Posterior cingulate gyrus (tissue), 11 donors: ENCODE measurements around the gene MAP3K1.
A peak's percentile ranks its signal among the peaks of the same experiment; 100 is the strongest.
"Not testable (repeated sequence)": the region's sequence is repeated elsewhere in the genome, so short reads cannot be mapped to it uniquely, and the experiment has no call there.

ENCODE experiments used
- DNase-seq, 10 donors: peaks; one replicate each; pipeline versions ENCODE4 v3.0.0 to v3.0.0-alpha.2; 2020 to 2021; ENCODE audit warnings: mixed read lengths in 3 of 10
- intact Hi-C: fragments of 100-400 bp; cut with DNase I; formaldehyde crosslinking; loops from one replicate; pipeline ENCODE4 v1.15.1; 2023

MAP3K1 gene

DNA sequence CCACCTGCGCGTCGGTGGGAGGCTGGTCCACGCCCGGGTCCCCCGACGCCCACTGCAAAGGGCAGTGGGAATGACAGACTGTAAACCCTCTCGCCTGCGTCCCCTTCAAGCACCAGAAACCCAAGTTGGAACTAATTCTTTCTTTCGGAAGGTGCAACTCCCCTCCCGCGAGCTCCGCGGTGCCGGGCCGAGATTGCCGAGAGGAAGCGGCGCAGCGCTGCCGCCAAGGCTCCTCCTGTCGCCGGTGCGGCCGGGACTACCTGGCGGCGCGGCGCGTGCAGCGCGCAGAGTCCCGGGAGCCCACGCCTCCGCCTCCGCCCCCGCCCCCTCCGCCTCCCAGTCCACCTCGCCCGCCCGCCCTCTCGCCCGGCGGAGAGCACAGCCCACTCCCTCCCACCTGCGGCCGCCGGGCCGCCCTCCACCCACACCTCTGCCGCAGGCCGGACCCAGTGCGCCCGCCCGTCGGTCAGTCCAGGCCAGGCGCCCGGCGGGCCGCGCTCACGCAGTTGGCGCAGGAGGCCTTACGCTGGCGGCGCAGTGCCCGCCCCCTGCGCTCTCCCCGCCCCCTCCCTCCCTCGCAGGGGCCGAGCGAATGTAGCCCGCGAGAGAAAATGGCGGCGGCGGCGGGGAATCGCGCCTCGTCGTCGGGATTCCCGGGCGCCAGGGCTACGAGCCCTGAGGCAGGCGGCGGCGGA lies at the start of gene MAP3K1:
MAP3K1 (plus strand) TSS at position 587 of the 695 bp plus-strand sequence; CDS start at position 612, 25 bp downstream.
- DNase-seq = peak; percentile 58 to 96 (median 73)
- intact Hi-C loops = loop anchor here (10.0 kb wide), 1 partner anchor 360 kb away; the partner anchor contains the start of gene GPBP1

DNA sequence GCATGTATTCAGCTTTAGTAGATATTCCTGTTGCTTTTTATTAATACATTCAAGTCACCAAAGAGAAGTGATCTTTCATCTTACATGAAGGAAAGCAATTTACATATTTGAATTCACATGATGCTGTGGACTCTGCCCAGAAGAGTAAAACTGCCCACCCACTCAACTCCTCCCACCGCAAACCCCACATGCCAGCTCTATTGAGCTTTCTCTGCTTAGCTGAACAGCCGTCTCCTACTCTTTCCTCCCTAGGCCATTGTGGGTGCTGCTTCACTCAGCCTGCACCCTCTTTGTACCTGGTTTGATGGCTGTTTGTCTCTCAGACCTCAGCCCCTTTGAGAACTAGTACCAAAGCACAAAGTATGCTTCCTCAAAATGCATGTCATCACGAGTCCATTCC lies 48.4 kb upstream of the MAP3K1 start:
- intact Hi-C loops = no loop called here
- no peak for DNase-seq

DNA sequence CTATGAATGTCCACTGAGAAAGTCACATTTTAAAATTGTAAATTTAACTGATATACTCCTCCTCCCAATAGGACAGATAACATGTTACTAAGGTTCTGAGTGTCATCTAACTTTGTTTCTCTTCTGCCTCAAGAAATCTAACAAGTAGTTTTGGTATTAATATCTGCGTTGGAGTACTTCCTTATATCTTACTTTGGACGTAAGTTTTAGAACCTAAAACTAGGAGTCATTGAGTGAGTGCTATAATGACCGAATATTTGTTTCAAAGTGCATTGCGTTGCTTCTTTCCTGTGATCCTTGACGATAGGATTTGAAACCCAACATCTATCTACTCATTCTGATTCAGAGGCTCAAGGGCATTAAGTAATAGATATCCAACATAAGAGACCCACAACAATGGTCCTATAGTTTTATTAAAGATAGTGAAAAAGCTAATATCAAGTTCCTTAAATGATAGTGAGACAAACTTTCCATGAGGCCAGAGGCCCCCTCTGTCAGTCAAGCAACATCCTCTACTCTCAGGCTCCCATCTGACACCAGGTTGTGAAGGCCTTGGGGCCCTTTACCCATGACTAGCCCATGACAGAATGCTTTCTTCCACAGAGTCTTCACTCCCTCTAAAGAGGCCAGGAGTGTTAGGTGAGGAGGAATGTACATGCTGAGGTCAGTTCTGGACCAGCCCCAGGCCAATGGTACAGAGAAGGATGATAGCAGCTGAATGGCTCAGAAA lies 45.3 kb upstream of the MAP3K1 start:
- no peak for DNase-seq

DNA sequence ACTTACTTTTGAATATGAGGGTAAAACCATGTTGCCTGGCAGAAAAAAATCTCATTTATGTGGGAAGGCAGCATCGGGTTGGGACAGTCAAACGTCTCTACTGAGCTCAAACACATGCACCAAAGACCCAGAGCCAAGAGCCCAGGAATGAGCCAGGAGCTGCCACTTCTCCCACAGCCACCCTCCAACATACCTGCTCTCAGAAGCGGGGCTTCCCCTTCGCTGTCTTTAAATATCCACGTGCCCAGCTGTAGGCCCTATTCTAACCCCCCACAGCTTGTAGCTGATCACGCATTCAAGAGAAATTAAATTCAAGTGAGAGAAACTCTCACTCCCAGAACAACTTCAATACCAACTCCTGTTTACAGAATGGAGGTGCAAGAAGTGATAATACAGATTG lies 42.6 kb upstream of the MAP3K1 start:
- intact Hi-C loops = no loop called here
- DNase-seq = no peak

More for the DNA sequence above, 45.3 kb upstream of the MAP3K1 start:
- intact Hi-C loops = no loop called here

DNA sequence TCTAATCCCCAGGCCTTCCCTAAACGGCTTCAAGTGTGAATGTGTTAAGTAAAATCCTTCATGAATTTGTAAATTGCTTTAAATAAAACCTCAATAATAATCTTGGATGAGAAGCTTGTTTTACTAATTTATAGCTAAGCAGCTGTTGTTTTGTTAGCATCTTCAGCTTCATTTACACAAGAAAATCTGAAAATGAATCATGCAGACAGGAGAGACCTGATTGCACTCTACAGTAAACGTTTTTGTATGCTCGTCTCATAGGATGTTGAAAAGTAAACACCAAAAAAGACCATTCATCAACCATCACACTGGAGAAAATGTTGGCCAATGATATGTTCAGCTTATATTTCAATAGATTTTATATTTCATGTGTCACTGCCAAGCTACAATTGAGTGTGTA lies 40.4 kb upstream of the MAP3K1 start:
- intact Hi-C loops = no loop called here
- no peak for DNase-seq

DNA sequence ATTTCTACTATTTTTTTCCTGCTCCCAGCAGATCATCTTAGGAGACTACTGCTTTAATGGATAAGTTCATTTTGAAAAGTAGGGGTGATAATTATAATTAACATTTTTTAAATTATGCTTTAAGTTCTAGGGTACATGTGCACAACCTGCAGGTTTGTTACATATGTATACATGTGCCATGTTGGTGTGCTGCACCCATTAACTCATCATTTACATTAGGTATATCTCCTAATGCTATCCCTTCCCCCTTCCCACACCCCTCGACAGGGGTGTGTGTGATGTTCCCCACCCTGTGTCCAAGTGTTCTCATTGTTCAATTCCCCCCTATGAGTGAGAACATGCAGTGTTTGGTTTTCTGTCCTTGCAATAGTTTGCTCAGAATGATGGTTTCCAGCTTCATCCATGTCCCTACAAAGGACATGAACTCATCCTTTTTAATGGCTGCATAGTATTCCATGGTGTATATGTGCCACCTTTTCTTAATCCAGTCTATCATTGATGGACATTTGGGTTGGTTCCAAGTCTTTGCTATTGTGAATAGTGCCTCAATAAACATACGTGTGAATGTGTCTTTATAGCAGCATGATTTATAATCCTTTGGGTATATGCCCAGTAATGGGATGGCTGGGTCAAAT lies 39.0 kb upstream of the MAP3K1 start:
- intact Hi-C loops, DNase-seq: not testable (repeated sequence)

DNA sequence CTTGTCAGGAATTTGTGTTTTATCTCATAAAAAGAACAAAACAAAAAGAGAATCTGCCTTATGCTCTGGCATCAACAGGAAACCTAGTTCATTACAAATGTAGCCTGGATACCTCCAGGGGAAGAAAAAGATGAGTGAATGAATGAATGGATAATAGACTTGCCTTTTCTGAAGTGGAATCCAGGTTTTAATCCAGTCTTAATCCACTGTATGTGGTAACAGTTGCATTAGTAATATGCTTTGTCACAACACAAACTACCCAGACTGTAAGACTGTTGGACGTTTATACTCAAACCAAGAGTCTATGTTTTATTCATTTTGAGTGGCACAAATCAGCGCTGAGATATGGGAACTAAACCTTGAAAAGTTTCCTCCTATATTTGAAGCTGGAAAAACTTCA lies 32.1 kb upstream of the MAP3K1 start:
- intact Hi-C loops = no loop called here
- DNase-seq = no peak

DNA sequence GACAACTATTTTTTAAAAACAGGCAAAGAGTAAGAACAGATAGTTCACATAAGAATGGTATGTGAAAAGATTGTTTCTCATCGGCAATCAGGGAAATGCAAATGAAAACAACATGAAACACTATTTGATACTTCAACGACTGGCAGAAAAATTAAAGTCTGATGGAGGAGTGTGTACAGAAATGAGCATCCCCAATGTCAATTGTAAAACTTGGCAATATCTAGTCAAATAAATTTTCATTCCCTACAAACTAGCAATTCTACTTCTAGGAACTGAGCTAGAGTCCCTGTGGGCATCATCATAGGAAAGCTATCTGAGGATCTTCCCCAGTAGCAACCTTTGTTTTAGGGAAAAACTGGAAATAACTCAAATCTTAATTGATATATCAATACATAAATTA lies 29.0 kb upstream of the MAP3K1 start:
- intact Hi-C loops = no loop called here
- DNase-seq = no peak

DNA sequence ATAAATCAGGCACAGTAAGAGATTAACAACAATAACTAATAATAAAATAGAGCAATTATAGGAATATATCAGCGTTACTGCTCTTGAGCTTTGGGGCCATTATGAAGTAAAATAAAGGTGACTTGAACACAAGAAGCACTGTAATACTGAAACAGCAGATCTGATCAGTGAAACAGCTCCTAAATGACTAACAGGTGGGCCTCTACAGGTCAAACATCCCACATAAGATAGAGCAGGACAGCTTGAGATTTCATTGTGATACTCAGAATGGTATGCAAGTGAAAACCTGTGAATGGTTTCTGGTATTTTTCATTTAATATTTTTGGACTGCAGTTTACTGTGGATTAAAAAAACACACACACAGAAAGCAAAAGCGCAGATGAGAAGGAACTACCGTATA lies 24.0 kb upstream of the MAP3K1 start:
- no peak for DNase-seq
- intact Hi-C loops = no loop called here

DNA sequence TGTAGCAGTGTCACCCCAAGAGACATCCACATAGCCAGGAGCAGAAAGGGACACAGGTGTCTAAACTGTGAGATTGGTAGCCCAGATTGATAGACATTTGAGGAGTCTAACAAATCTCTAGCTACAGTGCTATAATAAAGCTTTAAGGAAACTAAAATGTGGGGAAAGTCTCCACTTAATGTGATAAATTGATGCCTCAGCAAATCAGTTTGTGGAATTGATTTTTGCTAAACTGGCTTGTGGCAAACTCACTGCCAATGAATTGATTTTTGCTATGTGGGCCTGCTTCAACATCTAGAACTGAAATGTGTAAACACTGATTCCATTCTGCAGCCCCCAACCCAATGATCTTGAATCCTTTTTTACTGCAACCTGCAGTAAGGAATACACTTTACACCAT lies 16.8 kb upstream of the MAP3K1 start:
- intact Hi-C loops = no loop called here
- DNase-seq = no peak

DNA sequence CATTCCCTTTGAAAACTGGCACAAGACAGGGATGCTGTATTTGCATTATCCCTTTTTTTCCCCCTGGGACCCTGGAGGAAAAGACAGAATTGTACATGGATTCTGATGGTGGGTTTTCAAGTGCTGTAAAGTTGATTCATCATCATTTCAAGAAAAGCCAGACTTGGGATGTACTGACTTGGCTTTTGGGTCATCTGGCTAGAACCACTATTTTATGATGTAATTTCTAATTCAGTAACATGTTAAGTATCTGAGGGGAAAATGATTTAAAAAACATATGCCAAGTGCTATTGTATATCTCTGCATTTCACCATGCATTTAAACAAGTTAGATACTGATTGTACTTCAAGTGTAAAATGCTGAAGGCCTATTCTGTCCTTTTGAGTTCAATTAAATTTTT lies 15.2 kb upstream of the MAP3K1 start:
- intact Hi-C loops = no loop called here
- DNase-seq = no peak

DNA sequence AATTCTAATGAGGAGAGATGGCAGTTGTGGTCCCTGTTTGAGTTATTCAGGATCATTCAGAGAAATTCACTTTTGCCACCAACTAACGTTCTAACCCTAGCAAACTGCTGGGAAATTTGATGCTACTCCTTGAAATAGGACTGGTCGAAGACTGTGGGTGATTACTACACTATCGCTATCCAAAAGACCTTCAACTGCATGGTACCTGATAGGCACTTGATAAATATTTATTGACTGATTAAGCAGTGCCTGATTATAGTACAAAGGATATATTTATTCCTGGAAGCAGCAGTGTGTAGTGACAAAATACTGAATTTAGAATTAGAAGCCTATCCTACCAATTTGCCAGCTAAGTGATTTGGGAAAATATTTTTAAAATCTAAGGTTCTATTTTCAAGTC lies 14.1 kb upstream of the MAP3K1 start:
- no peak for DNase-seq
- intact Hi-C loops = no loop called here

DNA sequence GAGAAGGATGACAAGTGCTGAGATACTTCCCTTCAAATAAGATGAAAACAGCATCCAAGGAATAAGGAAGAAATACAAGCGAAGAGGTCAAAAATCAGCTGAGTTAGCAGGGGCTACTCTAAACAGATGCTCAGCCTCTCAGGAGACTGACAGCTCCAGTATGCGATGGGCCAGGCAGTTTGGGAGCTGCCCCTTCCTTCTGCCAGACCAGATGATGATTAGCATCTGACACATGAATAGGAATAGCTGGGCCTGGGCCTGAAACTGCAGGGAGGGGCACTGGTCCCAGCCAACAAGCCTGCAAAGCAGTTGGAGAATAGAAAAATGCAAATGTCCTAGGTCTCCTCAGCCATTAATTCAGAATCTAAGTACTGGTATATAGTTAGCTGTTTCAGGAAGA lies 13.1 kb upstream of the MAP3K1 start:
- peak in 1 of 10 donors; percentile 66 for DNase-seq
- intact Hi-C loops = no loop called here

DNA sequence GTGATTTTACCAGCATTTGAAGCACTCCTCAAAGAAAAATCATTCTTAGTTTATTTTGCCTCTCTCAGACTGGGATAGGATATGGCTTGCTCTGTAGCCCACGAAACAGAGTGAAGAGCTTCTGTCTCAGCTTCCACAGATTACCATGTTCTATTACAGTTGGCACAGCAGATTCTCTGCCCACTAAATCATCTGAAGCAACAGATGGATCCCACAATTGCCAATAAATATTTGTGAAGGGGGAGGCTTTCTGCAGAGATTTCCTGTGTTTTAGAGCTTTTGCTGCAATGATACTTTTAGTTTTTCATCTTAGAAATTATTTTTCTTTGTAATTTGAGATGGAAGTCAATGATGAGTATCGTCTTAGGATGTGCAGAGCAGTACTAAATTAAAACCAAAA lies 12.3 kb upstream of the MAP3K1 start:
- intact Hi-C loops = no loop called here
- DNase-seq = no peak

DNA sequence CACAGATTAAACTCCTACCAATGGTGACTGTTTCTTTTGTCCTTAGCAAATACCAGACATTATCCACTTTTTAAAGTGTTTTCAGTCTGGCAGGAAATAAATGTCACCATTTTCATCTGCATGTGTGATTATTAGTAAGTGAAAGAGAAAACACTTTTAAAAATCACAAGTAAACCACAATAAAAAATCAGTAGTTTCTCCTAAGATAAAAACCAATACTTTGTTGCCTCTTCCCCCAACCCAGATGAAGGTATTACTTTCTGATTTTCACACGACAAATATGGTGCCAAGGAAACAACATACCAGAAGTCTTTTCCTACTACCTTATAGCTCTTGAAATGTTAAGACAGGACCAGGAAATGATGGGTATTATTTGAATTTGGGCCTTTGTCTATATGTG lies 11.5 kb upstream of the MAP3K1 start:
- DNase-seq = no peak
- intact Hi-C loops = no loop called here

DNA sequence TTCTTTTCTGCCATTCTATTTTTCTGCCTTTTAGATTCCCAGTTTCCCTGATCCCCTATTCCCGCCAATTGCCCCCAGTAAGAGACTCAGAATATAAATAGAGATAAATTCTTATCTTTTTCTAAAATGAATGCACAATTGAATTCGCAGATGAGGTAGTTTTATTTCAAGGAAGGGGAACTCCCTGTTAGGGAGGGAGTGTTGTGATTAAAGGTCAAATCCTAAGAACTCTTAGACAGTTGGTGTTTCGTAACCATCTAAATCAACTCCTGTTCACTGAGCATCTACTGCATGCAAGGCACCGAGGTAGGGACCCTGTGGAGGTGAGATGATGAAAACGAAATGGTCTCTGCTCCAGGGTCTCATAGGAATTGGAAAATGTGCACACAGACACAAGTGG lies 7.7 kb upstream of the MAP3K1 start:
- intact Hi-C loops = no loop called here
- no peak for DNase-seq

DNA sequence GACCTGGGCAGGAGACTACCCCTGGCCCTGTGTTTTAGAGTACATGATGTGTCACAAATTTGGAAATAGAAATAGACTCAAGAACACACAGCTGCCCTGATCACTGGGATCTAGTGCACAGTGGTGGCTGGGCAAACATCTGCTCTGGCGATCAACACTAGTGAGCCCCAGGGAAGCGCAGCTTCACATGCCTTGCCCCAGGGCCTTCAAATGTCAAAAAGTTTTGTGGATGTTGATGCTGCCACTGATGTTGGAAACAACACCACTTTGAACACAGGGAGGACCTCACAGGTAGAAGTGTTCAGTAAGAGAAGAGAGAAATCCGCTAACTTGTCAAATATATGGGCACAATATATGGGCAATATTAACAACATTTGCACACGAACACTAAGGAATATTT lies 7.1 kb upstream of the MAP3K1 start:
- DNase-seq = no peak
- intact Hi-C loops = no loop called here

DNA sequence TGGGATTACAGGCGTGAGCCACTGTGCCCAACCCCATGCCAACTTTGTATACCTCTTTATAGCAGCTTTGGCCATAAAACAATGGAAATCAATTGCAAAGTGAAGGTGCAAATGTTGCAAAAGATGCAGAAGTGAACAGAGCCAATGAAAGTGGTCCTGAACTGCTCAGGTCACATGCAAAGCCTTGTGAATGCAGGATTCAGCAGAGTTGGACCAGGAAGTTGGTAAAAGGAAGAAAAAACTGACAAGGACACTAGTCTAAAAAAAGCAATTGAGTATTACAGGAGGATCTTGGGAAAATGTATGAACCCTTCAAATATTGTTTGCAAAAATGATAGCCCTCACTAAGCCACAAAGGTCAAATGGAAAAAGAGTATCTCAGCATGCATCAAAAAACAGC lies 4.5 kb upstream of the MAP3K1 start:
- DNase-seq = no peak
- intact Hi-C loops = loop anchor here (10.0 kb wide), 1 partner anchor 364 kb away; the partner anchor contains the start of gene GPBP1

DNA sequence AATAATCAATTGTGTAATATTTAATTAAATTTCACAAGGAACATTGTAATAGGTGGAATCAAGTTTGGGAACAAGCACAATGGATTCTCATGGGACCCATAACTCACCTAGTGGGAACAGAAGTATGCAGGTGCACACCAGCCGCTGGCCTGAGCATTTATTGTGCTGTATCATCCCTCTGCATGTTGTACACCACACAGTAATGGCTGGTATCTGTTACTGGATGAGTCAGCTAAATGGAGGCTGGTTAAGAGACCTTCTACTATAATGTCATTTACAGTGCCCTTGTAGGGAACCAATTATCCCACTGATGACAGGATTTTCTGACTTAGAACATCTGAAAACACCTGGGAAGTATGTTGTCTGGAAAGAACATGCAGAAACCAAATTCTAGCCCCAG lies 3.2 kb upstream of the MAP3K1 start:
- DNase-seq = no peak
- intact Hi-C loops = loop anchor here (10.0 kb wide), 1 partner anchor 363 kb away; the partner anchor contains the start of gene GPBP1

DNA sequence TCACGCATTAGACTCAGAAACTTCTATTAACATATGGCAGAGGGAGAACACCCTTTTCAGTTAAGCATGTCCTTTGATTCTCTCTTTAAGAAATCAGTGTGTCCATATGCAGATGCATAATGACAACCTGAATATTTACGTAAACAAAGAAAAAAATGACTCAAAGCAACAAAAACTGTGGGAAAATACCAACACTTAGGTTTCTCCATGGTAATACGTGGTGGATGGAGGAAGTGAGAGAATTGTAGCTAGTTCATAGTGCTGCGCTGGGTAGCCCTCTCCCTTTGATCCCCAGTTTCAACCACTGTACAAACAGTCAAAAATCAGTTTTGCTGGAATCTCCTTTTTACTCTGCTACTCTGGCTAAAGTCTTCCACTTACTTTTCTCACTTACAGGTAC lies 2.0 kb upstream of the MAP3K1 start:
- intact Hi-C loops = loop anchor here (10.0 kb wide), 1 partner anchor 361 kb away; the partner anchor contains the start of gene GPBP1
- DNase-seq = no peak

DNA sequence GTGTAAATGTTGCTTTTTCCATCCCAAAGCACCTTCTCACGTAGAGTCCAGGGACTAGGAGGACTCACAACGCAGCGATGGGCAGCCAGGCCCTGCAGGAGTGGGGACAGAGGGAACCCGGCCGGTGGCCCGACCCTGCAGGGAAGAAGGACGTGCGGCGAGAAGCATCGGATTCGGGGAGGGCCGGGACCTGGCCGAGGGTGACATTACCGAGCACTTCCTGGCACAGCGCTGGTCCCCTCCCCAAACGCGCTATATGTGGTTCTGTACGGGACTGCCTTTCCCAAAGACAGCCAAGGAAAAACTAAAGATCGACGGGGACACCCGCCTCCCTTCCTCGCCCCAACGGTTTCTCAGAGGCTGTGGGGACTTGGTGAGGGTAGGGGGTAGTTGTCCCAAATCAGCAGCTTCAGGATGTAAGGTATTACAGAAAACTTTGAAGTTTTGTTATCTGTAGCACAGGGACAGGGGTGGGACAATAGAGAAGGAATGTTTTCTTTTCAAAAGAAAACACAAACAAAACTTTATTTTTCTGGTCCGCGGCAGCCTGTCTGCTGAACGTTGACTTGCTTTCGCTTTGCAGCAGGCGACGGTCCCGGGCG lies 887 bp upstream of the MAP3K1 start:
- intact Hi-C loops = loop anchor here (10.0 kb wide), 1 partner anchor 360 kb away; the partner anchor contains the start of gene GPBP1
- DNase-seq = peak in 5 of 10 donors; percentile 17 to 82 (median 55)
